ENCODE data around the gene ELP4.

ELP4 gene, protein sequence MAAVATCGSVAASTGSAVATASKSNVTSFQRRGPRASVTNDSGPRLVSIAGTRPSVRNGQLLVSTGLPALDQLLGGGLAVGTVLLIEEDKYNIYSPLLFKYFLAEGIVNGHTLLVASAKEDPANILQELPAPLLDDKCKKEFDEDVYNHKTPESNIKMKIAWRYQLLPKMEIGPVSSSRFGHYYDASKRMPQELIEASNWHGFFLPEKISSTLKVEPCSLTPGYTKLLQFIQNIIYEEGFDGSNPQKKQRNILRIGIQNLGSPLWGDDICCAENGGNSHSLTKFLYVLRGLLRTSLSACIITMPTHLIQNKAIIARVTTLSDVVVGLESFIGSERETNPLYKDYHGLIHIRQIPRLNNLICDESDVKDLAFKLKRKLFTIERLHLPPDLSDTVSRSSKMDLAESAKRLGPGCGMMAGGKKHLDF

DNA sequence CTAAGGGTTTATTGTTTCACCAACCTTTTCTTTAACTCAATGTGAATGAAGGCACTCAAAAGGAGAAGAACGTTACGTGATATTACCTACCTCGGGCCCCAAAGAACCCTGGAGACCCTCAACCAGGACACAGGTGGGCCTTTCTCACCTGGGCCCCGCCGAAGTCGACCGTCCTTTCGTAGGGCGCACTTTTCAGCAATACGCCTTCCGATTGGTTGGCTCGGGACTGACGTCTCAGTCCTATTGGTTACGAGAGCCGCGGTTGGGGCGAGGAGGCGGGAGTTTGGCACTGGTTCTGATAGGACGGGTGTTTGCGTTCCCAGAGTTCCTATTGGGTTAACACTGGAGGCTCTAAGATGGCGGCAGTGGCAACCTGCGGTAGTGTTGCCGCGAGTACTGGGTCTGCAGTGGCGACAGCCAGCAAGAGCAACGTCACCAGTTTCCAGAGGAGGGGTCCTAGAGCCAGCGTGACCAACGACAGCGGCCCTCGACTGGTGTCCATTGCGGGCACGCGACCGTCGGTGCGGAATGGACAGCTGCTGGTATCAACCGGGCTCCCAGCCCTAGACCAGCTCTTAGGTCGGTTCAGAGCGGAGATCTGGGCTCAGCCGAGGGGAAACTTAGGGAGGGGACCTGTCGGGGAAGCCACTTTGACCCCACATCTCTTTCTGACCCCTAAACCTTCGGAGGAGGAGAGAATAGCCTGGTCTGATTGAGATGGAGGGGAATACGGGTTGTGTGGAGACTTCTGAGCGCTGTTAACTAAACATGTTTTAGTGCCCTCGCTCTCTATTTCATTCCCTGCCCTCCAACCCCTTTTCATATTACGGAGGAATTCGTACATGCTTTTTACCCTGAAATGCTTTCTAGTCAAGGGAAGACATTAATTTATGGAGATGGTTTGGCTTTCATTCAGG is at the start of gene ELP4, which contains the start of gene IMMP1L:
TSS of gene ELP4 (plus strand) at position 339 of the 917 bp plus-strand sequence. CDS start at position 357, 18 bp downstream.
TSS of gene IMMP1L (minus strand) at position 194 of the 917 bp plus-strand sequence. CDS start 46,346 bp downstream, outside the sequence.
- peak; percentile 98 for DNase-seq (ENCODE audit: low read depth)
- TF ChIP-seq, protein P1, sequence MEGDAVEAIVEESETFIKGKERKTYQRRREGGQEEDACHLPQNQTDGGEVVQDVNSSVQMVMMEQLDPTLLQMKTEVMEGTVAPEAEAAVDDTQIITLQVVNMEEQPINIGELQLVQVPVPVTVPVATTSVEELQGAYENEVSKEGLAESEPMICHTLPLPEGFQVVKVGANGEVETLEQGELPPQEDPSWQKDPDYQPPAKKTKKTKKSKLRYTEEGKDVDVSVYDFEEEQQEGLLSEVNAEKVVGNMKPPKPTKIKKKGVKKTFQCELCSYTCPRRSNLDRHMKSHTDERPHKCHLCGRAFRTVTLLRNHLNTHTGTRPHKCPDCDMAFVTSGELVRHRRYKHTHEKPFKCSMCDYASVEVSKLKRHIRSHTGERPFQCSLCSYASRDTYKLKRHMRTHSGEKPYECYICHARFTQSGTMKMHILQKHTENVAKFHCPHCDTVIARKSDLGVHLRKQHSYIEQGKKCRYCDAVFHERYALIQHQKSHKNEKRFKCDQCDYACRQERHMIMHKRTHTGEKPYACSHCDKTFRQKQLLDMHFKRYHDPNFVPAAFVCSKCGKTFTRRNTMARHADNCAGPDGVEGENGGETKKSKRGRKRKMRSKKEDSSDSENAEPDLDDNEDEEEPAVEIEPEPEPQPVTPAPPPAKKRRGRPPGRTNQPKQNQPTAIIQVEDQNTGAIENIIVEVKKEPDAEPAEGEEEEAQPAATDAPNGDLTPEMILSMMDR (conservative IDR thresholded peaks at IDR 0.05; ENCODE audit: low read depth, low read length) = no peak
- peak within 1 kb of the TSS; percentile 100 for H3K4me3 ChIP-seq (ENCODE audit: low read depth, low read length)

DNA sequence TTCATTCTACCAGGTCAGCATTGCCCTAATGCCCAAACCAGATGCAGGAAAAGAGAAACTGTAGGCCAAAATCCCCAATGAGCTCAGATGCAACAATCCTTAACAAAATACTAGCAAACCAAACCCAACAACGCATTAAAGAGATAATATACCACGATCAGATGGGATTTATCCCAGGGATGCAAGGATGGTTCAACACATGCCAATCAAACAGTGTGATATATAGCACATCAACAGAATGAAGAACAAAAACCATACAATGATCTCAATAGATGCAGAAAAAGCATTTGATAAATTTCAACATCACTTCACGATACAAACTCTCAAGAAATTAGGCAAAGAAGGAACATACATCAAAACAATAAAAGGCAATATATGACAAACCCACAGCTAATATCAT is 45.1 kb upstream of the ELP4 start:
- TF ChIP-seq, protein P1 (conservative IDR thresholded peaks at IDR 0.05; ENCODE audit: low read depth, low read length) = no peak
- no peak for DNase-seq (ENCODE audit: low read depth)
- no peak overlapping the region for H3K4me3 ChIP-seq (ENCODE audit: low read depth, low read length)

DNA sequence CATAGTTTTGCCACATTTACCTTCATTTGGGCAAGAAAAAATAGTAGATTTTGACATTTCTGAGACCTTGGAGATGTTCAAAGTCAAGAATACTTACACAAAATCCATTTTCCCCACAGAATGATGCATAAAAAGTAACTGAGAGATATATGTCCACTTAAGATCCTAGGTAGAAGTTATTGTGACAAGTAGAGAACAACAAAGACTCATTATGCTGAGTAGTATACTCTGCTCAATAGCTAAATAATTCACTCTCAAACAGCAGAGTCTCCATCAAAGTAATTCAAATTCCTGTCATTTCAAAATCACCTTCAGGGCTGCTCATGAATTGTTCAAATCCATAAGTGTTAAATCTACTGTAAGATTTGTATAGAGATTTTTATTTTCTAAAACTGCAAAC is 35.5 kb upstream of the ELP4 start:
- H3K4me3 ChIP-seq (ENCODE audit: low read depth, low read length) = no peak overlapping the region
- DNase-seq (ENCODE audit: low read depth) = no peak
- TF ChIP-seq, protein P1 (conservative IDR thresholded peaks at IDR 0.05; ENCODE audit: low read depth, low read length) = no peak

DNA sequence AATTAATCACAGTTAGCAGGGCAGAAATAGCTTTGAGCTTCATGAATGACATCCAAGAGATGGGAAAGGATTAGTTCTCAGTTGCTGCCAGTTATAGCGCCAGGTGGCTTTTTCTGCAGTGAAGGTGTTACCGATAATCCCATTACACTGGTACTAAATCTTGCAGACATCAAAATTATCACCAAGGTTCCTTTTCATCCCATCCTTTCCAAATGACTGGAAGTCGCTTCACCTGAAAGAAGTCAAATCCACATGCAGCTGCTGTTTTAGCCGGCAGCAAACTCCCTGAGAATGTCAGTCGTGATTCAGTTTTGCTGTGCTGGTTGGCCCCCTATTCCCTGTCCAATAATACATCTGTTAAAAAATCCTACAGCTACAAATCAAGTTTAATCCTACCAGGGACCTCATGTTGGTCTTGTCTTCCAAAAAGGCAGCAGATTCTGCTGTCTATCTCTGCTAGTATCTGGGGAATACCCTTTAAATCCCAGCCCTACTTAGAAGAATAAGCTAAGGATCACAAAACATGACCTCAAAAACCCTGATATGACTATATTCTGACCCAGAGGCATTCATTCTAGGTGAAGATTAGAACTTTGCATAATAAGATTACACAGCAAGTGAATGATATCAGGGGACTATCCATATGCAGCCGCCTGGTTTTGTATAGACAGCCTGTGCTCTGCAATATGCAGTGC is 31.9 kb upstream of the ELP4 start:
- H3K4me3 ChIP-seq (ENCODE audit: low read depth, low read length) = no peak overlapping the region
- DNase-seq (ENCODE audit: low read depth) = no peak
- TF ChIP-seq, protein P1 (conservative IDR thresholded peaks at IDR 0.05; ENCODE audit: low read depth, low read length) = no peak

DNA sequence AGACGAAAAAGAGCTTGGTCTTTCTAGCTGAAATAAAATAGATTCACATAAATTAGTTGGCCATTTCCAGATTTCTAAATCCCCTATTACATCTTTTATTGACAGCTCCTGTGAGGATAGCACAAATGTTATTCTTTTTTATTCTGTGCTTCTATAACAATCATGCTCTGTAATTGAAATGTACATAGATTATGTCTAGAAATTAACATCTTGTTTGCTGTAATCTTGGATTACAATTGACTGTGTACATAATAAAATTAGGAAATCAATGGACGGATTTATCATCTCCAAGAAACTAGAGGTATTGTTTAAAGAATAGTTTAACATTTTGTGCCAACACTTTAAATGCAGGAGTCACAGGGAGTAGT is 31.4 kb upstream of the ELP4 start:
- no peak overlapping the region for H3K4me3 ChIP-seq (ENCODE audit: low read depth, low read length)
- TF ChIP-seq, protein P1 (conservative IDR thresholded peaks at IDR 0.05; ENCODE audit: low read depth, low read length) = no peak
- no peak for DNase-seq (ENCODE audit: low read depth)

DNA sequence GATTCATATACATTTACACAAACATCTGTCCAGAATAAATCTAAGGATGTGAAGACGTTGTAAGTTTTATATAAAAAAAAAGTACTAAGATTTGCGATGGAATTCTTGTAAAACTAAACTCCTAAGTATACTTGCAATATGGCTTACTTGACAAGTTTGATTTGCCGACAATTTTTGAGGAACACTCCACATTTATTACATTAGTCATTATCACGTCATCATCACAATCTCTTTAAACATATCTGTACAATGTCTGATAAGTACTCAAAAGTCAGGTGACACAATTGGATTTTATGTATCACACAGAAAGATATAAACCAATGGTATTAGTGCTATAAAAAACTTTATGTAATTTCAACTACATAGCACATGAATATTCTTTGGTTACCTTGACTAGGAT is 30.5 kb upstream of the ELP4 start:
- TF ChIP-seq, protein P1 (conservative IDR thresholded peaks at IDR 0.05; ENCODE audit: low read depth, low read length) = no peak
- no peak overlapping the region for H3K4me3 ChIP-seq (ENCODE audit: low read depth, low read length)
- no peak for DNase-seq (ENCODE audit: low read depth)
